PFSK-1 (cell line): Measurements from ENCODE around the gene RAVER2.

ENCODE experiments used
- POLR2AphosphoS5 ChIP-seq: IDR thresholded peaks from 2 replicates; pipeline ENCODE4 v1.6.1; 2012; ENCODE audit warnings: low read depth, mild to moderate bottlenecking, control low read depth, low read length, moderate library complexity
- SIN3A ChIP-seq: IDR thresholded peaks from 2 replicates; pipeline ENCODE4 v1.6.1; 2012; ENCODE audit warnings: mild to moderate bottlenecking, low read length, moderate library complexity, borderline replicate concordance; ENCODE audit not compliant: insufficient read depth
- TAF1 ChIP-seq: IDR thresholded peaks from 2 replicates; pipeline ENCODE4 v1.6.1; 2012; ENCODE audit warnings: low read length, control low read depth, borderline replicate concordance; ENCODE audit not compliant: insufficient read depth
- TF ChIP-seq, protein P1 (sequence below), 2 experiments: IDR thresholded peaks; 2 replicates each; pipeline versions ENCODE4 v1.6.1 to v1.8.0; 2011 to 2012; ENCODE audit warnings: low read depth in 2 of 2, low read length in 2 of 2, control low read depth in 1 of 2, inconsistent platforms in 1 of 2, mild to moderate bottlenecking in 1 of 2, moderate library complexity in 1 of 2; ENCODE audit not compliant: insufficient read depth in 1 of 2

DNA sequence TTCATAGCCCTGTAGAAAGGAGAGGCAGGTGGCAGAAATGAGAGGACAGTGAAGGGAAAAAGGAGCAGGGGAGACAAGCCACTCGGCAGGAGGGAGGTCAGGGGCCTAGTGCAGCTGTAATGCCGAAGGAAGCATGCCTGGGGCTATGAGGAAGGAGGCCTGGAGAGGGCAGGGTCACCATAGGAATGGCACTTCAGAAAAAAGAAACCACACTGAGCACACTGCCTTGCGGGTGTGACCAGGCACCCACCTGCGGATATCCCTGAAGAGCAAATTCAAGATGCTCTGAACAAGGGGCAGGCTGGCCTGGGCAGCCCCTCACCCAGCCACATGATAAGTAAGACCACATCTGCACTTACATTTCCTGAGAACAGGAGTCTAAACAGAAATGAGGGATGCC, 116.7 kb downstream of the RAVER2 start:
- TF ChIP-seq POLR2AphosphoS5 (no peak), SIN3A (no peak), TAF1 (no peak)
- TF ChIP-seq, protein P1, sequence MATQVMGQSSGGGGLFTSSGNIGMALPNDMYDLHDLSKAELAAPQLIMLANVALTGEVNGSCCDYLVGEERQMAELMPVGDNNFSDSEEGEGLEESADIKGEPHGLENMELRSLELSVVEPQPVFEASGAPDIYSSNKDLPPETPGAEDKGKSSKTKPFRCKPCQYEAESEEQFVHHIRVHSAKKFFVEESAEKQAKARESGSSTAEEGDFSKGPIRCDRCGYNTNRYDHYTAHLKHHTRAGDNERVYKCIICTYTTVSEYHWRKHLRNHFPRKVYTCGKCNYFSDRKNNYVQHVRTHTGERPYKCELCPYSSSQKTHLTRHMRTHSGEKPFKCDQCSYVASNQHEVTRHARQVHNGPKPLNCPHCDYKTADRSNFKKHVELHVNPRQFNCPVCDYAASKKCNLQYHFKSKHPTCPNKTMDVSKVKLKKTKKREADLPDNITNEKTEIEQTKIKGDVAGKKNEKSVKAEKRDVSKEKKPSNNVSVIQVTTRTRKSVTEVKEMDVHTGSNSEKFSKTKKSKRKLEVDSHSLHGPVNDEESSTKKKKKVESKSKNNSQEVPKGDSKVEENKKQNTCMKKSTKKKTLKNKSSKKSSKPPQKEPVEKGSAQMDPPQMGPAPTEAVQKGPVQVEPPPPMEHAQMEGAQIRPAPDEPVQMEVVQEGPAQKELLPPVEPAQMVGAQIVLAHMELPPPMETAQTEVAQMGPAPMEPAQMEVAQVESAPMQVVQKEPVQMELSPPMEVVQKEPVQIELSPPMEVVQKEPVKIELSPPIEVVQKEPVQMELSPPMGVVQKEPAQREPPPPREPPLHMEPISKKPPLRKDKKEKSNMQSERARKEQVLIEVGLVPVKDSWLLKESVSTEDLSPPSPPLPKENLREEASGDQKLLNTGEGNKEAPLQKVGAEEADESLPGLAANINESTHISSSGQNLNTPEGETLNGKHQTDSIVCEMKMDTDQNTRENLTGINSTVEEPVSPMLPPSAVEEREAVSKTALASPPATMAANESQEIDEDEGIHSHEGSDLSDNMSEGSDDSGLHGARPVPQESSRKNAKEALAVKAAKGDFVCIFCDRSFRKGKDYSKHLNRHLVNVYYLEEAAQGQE (IDR thresholded peaks at IDR 0.05; ENCODE audit: insufficient read depth in 1 of 2, low read depth in 2 of 2, low read length in 2 of 2): no peak
